SIG-M5 treated with dmso at 0.1 percent for 504 hours (cell line): Measurements from ENCODE around the gene C16orf78.

Source experiments
- DNase-seq: peaks from one replicate; lab custom pipeline; 2025; ENCODE audit not compliant: unreplicated experiment; lab: John Stamatoyannopoulos, UW

The C16orf78 gene

GRCh38 chr16:49428808-49429207 lies 55.2 kb downstream of the C16orf78 start:
- DNase-seq: no peak

- DNase-seq: no peak
Measured at GRCh38 chr16:49431040-49431439, 57.4 kb downstream of the C16orf78 start.

GRCh38 chr16:49431591-49432290 lies 58.1 kb downstream of the C16orf78 start:
- DNase-seq: no peak

- no peak for DNase-seq
Measured at GRCh38 chr16:49434733-49435132, 61.1 kb downstream of the C16orf78 start.

GRCh38 chr16:49436181-49436580 lies 62.6 kb downstream of the C16orf78 start:
- no peak for DNase-seq

- DNase-seq: no peak
Measured at GRCh38 chr16:49437344-49437743, 63.7 kb downstream of the C16orf78 start.

- DNase-seq: no peak
Measured at GRCh38 chr16:49439050-49439449, 65.4 kb downstream of the C16orf78 start.

- no peak for DNase-seq
Measured at GRCh38 chr16:49439676-49440075, 66.1 kb downstream of the C16orf78 start.

GRCh38 chr16:49440156-49441065 lies 66.8 kb downstream of the C16orf78 start:
- no peak for DNase-seq

- no peak for DNase-seq
Measured at GRCh38 chr16:49441366-49441780, 67.8 kb downstream of the C16orf78 start.

GRCh38 chr16:49442805-49443204 lies 69.2 kb downstream of the C16orf78 start:
- no peak for DNase-seq

- no peak for DNase-seq
Measured at GRCh38 chr16:49443576-49443975, 70.0 kb downstream of the C16orf78 start.

- DNase-seq: no peak
Measured at GRCh38 chr16:49446805-49447204, 73.2 kb downstream of the C16orf78 start.
